GM23338 (cell line): Measurements from ENCODE around the gene EVL. TPM values are rescaled to one million over a fixed set of nuclear protein-coding genes. Genes with fewer than 3 reads are reported as not detected.

ENCODE experiments used
- ATAC-seq: fragments of 200-7000 bp; cut with Tn5 transposase; 3 replicates; pipeline ENCODE4 v1.9.1; 2020
- DNase-seq: peaks from one replicate; pipeline ENCODE4 v3.0.0-alpha.2; 2015; ENCODE audit warnings: low spot score
- H2AFZ ChIP-seq: fragments of 200-600 bp; sonication (generic); 2 replicates; pipeline ENCODE4 v1.8.0; 2016; ENCODE audit warnings: antibody characterized with exemption, mild to moderate bottlenecking, moderate library complexity
- H3F3A ChIP-seq: fragments of 200-600 bp; sonication (generic); replicated peaks from 2 replicates; pipeline ENCODE4 v1.8.0; 2017; ENCODE audit warnings: antibody characterized with exemption, mixed run types, low read depth
- H3K27ac ChIP-seq: fragments of 200-600 bp; sonication (generic); 2 replicates; pipeline ENCODE4 v1.6.1; 2016; ENCODE audit warnings: low read depth
- H3K27me3 ChIP-seq: fragments of 200-600 bp; sonication (generic); 2 replicates; pipeline ENCODE4 v1.8.0; 2016; ENCODE audit warnings: mild to moderate bottlenecking, mixed run types, moderate library complexity; ENCODE audit not compliant: insufficient read depth
- H3K36me3 ChIP-seq: fragments of 200-600 bp; sonication (generic); 2 replicates; pipeline ENCODE4 v1.8.0; 2016; ENCODE audit warnings: mild to moderate bottlenecking; ENCODE audit not compliant: insufficient read depth
- H3K4me1 ChIP-seq: fragments of 200-600 bp; sonication (generic); 2 replicates; pipeline ENCODE4 v1.8.0; 2016; ENCODE audit warnings: mild to moderate bottlenecking, moderate library complexity; ENCODE audit not compliant: insufficient read depth
- H3K4me2 ChIP-seq: fragments of 200-600 bp; sonication (generic); 2 replicates; pipeline ENCODE4 v1.7.1; 2017; ENCODE audit warnings: mixed run types
- H3K4me3 ChIP-seq: fragments of 200-600 bp; sonication (generic); 2 replicates; pipeline ENCODE4 v1.6.1; 2016; ENCODE audit warnings: mixed run types
- H3K79me2 ChIP-seq: fragments of 200-600 bp; sonication (generic); replicated peaks from 2 replicates; pipeline ENCODE4 v1.8.0; 2017; ENCODE audit warnings: mild to moderate bottlenecking; ENCODE audit not compliant: insufficient read depth
- H3K9me2 ChIP-seq: fragments of 200-600 bp; sonication (generic); 2 replicates; pipeline ENCODE4 v1.8.0; 2017; ENCODE audit not compliant: insufficient read depth
- H4K20me1 ChIP-seq: fragments of 200-600 bp; sonication (generic); replicated peaks from 2 replicates; pipeline ENCODE4 v1.8.0; 2017; ENCODE audit warnings: mild to moderate bottlenecking; ENCODE audit not compliant: insufficient read depth
- H3K27ac Mint-ChIP-seq: 2 replicates; pipeline ENCODE4 v1.8.0; 2020; ENCODE audit warnings: inconsistent platforms, mild to moderate bottlenecking, moderate library complexity, mixed read lengths
- H3K27me3 Mint-ChIP-seq: 3 replicates; pipeline ENCODE4 v1.8.0; 2022; ENCODE audit warnings: low read depth, mild to moderate bottlenecking, moderate library complexity, mixed read lengths, inconsistent platforms; ENCODE audit not compliant: insufficient read depth, poor library complexity
- H3K36me3 Mint-ChIP-seq: 3 replicates; pipeline ENCODE4 v1.8.0; 2021; ENCODE audit warnings: low read depth, mild to moderate bottlenecking, inconsistent platforms, moderate library complexity, mixed read lengths
- H3K4me1 Mint-ChIP-seq: 3 replicates; pipeline ENCODE4 v1.8.0; 2020; ENCODE audit warnings: mild to moderate bottlenecking, inconsistent platforms, mixed read lengths
- H3K4me3 Mint-ChIP-seq: 3 replicates; pipeline ENCODE4 v1.8.0; 2021; ENCODE audit warnings: moderate library complexity, mild to moderate bottlenecking, inconsistent platforms, mixed read lengths
- H3K9me3 Mint-ChIP-seq: 3 replicates; pipeline ENCODE4 v1.8.0; 2020; ENCODE audit warnings: moderate library complexity, mild to moderate bottlenecking, inconsistent platforms, mixed read lengths
- CREB1 ChIP-seq: fragments of 250-450 bp; sonication (Bioruptor Pico); IDR thresholded peaks from 2 replicates; pipeline ENCODE4 v1.5.0; 2020; ENCODE audit warnings: low read depth, mild to moderate bottlenecking, moderate library complexity
- EZH2phosphoT487 ChIP-seq: fragments of 200-600 bp; sonication (generic); IDR thresholded peaks from one replicate; pipeline ENCODE4 v1.8.1; 2018; ENCODE audit warnings: antibody characterized with exemption; ENCODE audit not compliant: unreplicated experiment
- NANOG ChIP-seq: IDR thresholded peaks from 2 replicates; pipeline ENCODE4 v1.6.1; 2016; ENCODE audit warnings: antibody characterized with exemption, borderline replicate concordance
- POLR2AphosphoS5 ChIP-seq: IDR thresholded peaks from 2 replicates; pipeline ENCODE4 v1.6.1; 2016; ENCODE audit warnings: antibody characterized with exemption, low read depth
- REST ChIP-seq: IDR thresholded peaks from one replicate; pipeline ENCODE4 v1.6.1; 2018; ENCODE audit warnings: antibody characterized with exemption; ENCODE audit not compliant: unreplicated experiment
- ZNF114 ChIP-seq: fragments of 250-450 bp; sonication (Bioruptor Pico); IDR thresholded peaks from 2 replicates; pipeline ENCODE4 v1.5.0; 2020; ENCODE audit warnings: mild to moderate bottlenecking, moderate library complexity
- ZNF331 ChIP-seq: fragments of 250-450 bp; sonication (Bioruptor Pico); IDR thresholded peaks from 2 replicates; pipeline ENCODE4 v1.5.0; 2020; ENCODE audit warnings: low read depth, mild to moderate bottlenecking, moderate library complexity
- polyA plus RNA-seq: library from polyadenylated mRNA; unstranded; fragments of >200 nt; fragmentation: Nextera tagmentation; extraction: Ambion mirVana; gene quantifications from 2 replicates; pipeline ENCODE4 v1.2.1, GENCODE V29; 2016
- total RNA-seq: library from RNA; depleted of rRNA; stranded (reverse); fragments of >200 nt; shearing (Covaris generic); gene quantifications from 2 replicates; pipeline ENCODE4 v1.2.3, GENCODE V29; 2014
- TF ChIP-seq, protein P1 (sequence below): IDR thresholded peaks from 2 replicates; pipeline ENCODE4 v1.6.1; 2016; ENCODE audit warnings: antibody characterized with exemption
- TF ChIP-seq, protein P2 (sequence below): fragments of 250-450 bp; sonication (Bioruptor Pico); IDR thresholded peaks from 2 replicates; pipeline ENCODE4 v1.5.0; 2020; ENCODE audit warnings: mild to moderate bottlenecking, moderate library complexity

EVL gene
- total and polyA plus RNA-seq, 2 experiments from 2014 or later = 28.2 to 50.5 TPM

DNA sequence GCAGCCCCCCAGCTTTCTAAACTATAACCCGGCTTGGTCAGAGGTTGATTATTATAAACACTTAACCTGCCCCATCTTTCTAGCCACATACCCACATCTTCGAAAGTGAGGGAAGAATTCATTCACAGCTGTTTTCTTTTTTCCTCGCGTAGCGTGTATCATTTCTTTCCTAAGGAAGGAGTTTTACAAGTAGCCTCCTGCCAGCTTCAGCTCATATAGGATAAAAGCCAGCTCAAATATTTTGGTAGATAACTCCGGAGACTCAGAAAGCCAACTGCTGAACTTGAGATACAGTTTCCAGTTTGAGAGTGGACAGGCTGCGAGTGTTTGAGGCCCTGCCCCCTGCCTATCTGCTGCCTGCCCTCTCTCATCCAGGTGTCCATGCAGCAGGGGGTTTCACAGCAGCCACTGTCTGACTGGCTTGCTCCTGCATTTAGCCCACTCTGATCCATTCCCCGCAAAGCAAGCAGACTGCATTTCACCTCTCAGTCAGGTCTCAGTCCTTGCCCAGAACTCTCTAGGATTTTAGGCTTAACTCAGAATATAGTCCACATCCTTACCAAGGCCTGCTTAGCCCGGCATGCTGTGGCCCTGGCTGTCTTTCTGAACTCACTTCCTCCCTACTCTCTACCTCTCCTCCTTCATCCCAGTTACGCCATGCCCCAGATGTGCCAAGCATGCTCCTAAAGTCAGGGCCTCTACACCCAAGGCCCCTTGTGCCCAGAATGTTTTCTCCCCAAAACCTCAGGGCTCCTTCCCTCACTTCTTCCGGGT lies 46.9 kb downstream of the EVL start:
- Histone ChIP-seq H3K4me3 (no peak overlapping the region), H3K4me1 (peaks cover 4% of the 10 kb centered on the region; the same call in 1 of the 2 replicates), H4K20me1 (peaks cover 4% of the 10 kb centered on the region; the same call in 1 of the 2 replicates), H3K79me2 (no peaks in the 10 kb centered on the region), H3K27ac (no peak overlapping the region), H3K27me3 (no peaks in the 10 kb centered on the region), H3F3A (no peaks in the 10 kb centered on the region), H3K9me2 (no peaks in the 10 kb centered on the region), H3K36me3 (no peaks in the 10 kb centered on the region), H2AFZ (no peak overlapping the region), H3K4me2 (no peak overlapping the region)
- H3K27me3 Mint-ChIP-seq = peaks cover 7% of the 10 kb centered on the region
- H3K9me3 Mint-ChIP-seq = no peaks in the 10 kb centered on the region
- no peak for TF ChIP-seq CREB1 (CRISPR knock-in tag)
- no peak for ATAC-seq
- H3K27ac Mint-ChIP-seq = peak overlapping the region; percentile 33; the same call in 1 of the 2 replicates
- no peak overlapping the region for H3K4me3 Mint-ChIP-seq
- peaks cover 13% of the 10 kb centered on the region for H3K4me1 Mint-ChIP-seq
- DNase-seq = no peak
- no peaks in the 10 kb centered on the region; the same call in 2 of the 3 replicates for H3K36me3 Mint-ChIP-seq

GRCh38 chr14:100114109-100114765 lies 49.0 kb downstream of the EVL start:
- no peaks in the 10 kb centered on the region for H3K36me3 ChIP-seq
- H3K4me3 ChIP-seq = no peak overlapping the region
- no peaks in the 10 kb centered on the region for H3K27me3 ChIP-seq
- no peak; the same call in 2 of the 3 replicates for ATAC-seq
- no peak overlapping the region for H3K4me2 ChIP-seq
- Mint-ChIP-seq H3K4me3 (no peak overlapping the region), H3K36me3 (no peaks in the 10 kb centered on the region; the same call in 2 of the 3 replicates), H3K27me3 (peaks cover 5% of the 10 kb centered on the region), H3K27ac (no peak overlapping the region), H3K9me3 (no peaks in the 10 kb centered on the region), H3K4me1 (peaks cover under 1% of the 10 kb centered on the region; the same call in 2 of the 3 replicates)
- no peaks in the 10 kb centered on the region for H4K20me1 ChIP-seq
- H3K4me1 ChIP-seq = no peaks in the 10 kb centered on the region
- no peak overlapping the region for H2AFZ ChIP-seq
- no peaks in the 10 kb centered on the region for H3K9me2 ChIP-seq
- no peaks in the 10 kb centered on the region for H3K79me2 ChIP-seq
- DNase-seq = no peak
- no peak overlapping the region for H3K27ac ChIP-seq
- H3F3A ChIP-seq = no peaks in the 10 kb centered on the region
- TF ChIP-seq, protein P1, sequence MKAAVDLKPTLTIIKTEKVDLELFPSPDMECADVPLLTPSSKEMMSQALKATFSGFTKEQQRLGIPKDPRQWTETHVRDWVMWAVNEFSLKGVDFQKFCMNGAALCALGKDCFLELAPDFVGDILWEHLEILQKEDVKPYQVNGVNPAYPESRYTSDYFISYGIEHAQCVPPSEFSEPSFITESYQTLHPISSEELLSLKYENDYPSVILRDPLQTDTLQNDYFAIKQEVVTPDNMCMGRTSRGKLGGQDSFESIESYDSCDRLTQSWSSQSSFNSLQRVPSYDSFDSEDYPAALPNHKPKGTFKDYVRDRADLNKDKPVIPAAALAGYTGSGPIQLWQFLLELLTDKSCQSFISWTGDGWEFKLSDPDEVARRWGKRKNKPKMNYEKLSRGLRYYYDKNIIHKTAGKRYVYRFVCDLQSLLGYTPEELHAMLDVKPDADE = no peak
- no peak for TF ChIP-seq REST
- TF ChIP-seq, protein P2, sequence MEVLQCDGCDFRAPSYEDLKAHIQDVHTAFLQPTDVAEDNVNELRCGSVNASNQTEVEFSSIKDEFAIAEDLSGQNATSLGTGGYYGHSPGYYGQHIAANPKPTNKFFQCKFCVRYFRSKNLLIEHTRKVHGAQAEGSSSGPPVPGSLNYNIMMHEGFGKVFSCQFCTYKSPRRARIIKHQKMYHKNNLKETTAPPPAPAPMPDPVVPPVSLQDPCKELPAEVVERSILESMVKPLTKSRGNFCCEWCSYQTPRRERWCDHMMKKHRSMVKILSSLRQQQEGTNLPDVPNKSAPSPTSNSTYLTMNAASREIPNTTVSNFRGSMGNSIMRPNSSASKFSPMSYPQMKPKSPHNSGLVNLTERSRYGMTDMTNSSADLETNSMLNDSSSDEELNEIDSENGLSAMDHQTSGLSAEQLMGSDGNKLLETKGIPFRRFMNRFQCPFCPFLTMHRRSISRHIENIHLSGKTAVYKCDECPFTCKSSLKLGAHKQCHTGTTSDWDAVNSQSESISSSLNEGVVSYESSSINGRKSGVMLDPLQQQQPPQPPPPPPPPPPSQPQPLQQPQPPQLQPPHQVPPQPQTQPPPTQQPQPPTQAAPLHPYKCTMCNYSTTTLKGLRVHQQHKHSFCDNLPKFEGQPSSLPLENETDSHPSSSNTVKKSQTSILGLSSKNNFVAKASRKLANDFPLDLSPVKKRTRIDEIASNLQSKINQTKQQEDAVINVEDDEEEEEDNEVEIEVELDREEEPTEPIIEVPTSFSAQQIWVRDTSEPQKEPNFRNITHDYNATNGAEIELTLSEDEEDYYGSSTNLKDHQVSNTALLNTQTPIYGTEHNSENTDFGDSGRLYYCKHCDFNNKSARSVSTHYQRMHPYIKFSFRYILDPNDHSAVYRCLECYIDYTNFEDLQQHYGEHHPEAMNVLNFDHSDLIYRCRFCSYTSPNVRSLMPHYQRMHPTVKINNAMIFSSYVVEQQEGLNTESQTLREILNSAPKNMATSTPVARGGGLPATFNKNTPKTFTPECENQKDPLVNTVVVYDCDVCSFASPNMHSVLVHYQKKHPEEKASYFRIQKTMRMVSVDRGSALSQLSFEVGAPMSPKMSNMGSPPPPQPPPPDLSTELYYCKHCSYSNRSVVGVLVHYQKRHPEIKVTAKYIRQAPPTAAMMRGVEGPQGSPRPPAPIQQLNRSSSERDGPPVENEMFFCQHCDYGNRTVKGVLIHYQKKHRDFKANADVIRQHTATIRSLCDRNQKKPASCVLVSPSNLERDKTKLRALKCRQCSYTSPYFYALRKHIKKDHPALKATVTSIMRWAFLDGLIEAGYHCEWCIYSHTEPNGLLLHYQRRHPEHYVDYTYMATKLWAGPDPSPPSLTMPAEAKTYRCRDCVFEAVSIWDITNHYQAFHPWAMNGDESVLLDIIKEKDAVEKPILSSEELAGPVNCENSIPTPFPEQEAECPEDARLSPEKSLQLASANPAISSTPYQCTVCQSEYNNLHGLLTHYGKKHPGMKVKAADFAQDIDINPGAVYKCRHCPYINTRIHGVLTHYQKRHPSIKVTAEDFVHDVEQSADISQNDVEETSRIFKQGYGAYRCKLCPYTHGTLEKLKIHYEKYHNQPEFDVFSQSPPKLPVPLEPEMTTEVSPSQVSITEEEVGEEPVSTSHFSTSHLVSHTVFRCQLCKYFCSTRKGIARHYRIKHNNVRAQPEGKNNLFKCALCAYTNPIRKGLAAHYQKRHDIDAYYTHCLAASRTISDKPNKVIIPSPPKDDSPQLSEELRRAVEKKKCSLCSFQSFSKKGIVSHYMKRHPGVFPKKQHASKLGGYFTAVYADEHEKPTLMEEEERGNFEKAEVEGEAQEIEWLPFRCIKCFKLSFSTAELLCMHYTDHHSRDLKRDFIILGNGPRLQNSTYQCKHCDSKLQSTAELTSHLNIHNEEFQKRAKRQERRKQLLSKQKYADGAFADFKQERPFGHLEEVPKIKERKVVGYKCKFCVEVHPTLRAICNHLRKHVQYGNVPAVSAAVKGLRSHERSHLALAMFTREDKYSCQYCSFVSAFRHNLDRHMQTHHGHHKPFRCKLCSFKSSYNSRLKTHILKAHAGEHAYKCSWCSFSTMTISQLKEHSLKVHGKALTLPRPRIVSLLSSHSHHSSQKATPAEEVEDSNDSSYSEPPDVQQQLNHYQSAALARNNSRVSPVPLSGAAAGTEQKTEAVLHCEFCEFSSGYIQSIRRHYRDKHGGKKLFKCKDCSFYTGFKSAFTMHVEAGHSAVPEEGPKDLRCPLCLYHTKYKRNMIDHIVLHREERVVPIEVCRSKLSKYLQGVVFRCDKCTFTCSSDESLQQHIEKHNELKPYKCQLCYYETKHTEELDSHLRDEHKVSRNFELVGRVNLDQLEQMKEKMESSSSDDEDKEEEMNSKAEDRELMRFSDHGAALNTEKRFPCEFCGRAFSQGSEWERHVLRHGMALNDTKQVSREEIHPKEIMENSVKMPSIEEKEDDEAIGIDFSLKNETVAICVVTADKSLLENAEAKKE (CRISPR knock-in tag) = no peak
- TF ChIP-seq ZNF331 (CRISPR knock-in tag) = no peak
- TF ChIP-seq EZH2phosphoT487 = no peak
- TF ChIP-seq CREB1 (CRISPR knock-in tag) = no peak
- TF ChIP-seq POLR2AphosphoS5 = no peak
- TF ChIP-seq NANOG = no peak
- TF ChIP-seq ZNF114 = no peak
